ENCODE measurements around the gene ASXL2.

Gene ASXL2

GRCh38 chr2:25756536-25756935 lies 121.8 kb downstream of the ASXL2 start:
- no peak overlapping the region for H2AFZ ChIP-seq (ENCODE audit: low read length)
- H3K4me1 ChIP-seq (ENCODE audit: insufficient read depth, low read length, poor library complexity, severe bottlenecking) = no peaks in the 10 kb centered on the region
- no peak for TF ChIP-seq EZH2phosphoT487 (IDR thresholded peaks at IDR 0.05; ENCODE audit: borderline replicate concordance)
- TF ChIP-seq, protein P1, sequence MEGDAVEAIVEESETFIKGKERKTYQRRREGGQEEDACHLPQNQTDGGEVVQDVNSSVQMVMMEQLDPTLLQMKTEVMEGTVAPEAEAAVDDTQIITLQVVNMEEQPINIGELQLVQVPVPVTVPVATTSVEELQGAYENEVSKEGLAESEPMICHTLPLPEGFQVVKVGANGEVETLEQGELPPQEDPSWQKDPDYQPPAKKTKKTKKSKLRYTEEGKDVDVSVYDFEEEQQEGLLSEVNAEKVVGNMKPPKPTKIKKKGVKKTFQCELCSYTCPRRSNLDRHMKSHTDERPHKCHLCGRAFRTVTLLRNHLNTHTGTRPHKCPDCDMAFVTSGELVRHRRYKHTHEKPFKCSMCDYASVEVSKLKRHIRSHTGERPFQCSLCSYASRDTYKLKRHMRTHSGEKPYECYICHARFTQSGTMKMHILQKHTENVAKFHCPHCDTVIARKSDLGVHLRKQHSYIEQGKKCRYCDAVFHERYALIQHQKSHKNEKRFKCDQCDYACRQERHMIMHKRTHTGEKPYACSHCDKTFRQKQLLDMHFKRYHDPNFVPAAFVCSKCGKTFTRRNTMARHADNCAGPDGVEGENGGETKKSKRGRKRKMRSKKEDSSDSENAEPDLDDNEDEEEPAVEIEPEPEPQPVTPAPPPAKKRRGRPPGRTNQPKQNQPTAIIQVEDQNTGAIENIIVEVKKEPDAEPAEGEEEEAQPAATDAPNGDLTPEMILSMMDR (conservative IDR thresholded peaks at IDR 0.05; ENCODE audit: low read length) = no peak
- H3K9me3 ChIP-seq (ENCODE audit: insufficient read depth, low read depth, low read length) = no peaks in the 10 kb centered on the region
- no peaks in the 10 kb centered on the region for H3K9me2 ChIP-seq (replicated peaks; ENCODE audit: low read depth, low read length)
- H3K9ac ChIP-seq (ENCODE audit: low read depth, low read length, poor library complexity, severe bottlenecking) = no peak overlapping the region
- no peak overlapping the region for H3K4me2 ChIP-seq (ENCODE audit: low read depth, low read length, poor library complexity, severe bottlenecking)
- H3K27me3 ChIP-seq (ENCODE audit: insufficient read depth, low read length, poor library complexity, severe bottlenecking) = no peaks in the 10 kb centered on the region
- peaks cover 68% of the 10 kb centered on the region for H3K36me3 ChIP-seq (ENCODE audit: insufficient read depth, low read length)
- no peaks in the 10 kb centered on the region for H3K79me2 ChIP-seq (ENCODE audit: insufficient read depth, low read length)
- no peak overlapping the region for H3K4me3 ChIP-seq (ENCODE audit: low read length, poor library complexity, severe bottlenecking)
- no peaks in the 10 kb centered on the region for H4K20me1 ChIP-seq (ENCODE audit: insufficient read depth, low read length, poor library complexity, severe bottlenecking)
- no peaks in the 10 kb centered on the region for H3F3A ChIP-seq (ENCODE audit: low read depth)

- Histone ChIP-seq H3K27me3 (ENCODE audit: insufficient read depth, low read length, poor library complexity, severe bottlenecking) (no peaks in the 10 kb centered on the region), H3K4me2 (ENCODE audit: low read depth, low read length, poor library complexity, severe bottlenecking) (no peak overlapping the region), H3F3A (ENCODE audit: low read depth) (no peaks in the 10 kb centered on the region), H3K9me2 (replicated peaks; ENCODE audit: low read depth, low read length) (no peaks in the 10 kb centered on the region), H3K79me2 (ENCODE audit: insufficient read depth, low read length) (no peaks in the 10 kb centered on the region), H3K36me3 (ENCODE audit: insufficient read depth, low read length) (peaks cover 64% of the 10 kb centered on the region), H3K9me3 (ENCODE audit: insufficient read depth, low read depth, low read length) (no peaks in the 10 kb centered on the region), H4K20me1 (ENCODE audit: insufficient read depth, low read length, poor library complexity, severe bottlenecking) (no peaks in the 10 kb centered on the region), H3K4me3 (ENCODE audit: low read length, poor library complexity, severe bottlenecking) (no peak overlapping the region), H3K9ac (ENCODE audit: low read depth, low read length, poor library complexity, severe bottlenecking) (no peak overlapping the region), H2AFZ (ENCODE audit: low read length) (no peak overlapping the region), H3K4me1 (ENCODE audit: insufficient read depth, low read length, poor library complexity, severe bottlenecking) (no peaks in the 10 kb centered on the region)
- TF ChIP-seq, protein P1 (conservative IDR thresholded peaks at IDR 0.05; ENCODE audit: low read length) = no peak
- no peak for TF ChIP-seq EZH2phosphoT487 (IDR thresholded peaks at IDR 0.05; ENCODE audit: borderline replicate concordance)
Measured at GRCh38 chr2:25749676-25750075, 128.6 kb downstream of the ASXL2 start.

DNA sequence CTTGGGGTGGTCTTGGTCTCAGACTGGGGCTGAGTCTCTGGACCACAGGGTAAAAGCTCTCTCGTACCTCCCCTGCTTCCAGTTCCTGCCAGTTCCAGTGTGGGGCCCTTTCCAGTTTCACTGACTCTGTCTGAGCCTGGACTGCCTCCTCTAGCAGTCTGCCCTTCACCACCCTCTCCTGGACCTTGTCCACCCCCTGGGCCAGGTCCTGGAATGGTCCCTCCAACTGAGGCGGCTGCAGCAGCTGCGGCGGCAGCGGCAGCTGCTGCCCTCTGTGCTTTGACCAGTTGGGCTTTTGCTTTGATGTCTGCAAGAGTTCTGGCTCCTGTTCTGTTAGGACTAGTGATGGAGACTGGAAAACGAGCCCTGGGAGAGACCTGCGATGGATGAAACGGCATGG lies 134.2 kb downstream of the ASXL2 start:
- Histone ChIP-seq H3K4me1 (ENCODE audit: insufficient read depth, low read length, poor library complexity, severe bottlenecking) (peaks cover 6% of the 10 kb centered on the region), H3K9me2 (replicated peaks; ENCODE audit: low read depth, low read length) (no peaks in the 10 kb centered on the region), H3K9ac (ENCODE audit: low read depth, low read length, poor library complexity, severe bottlenecking) (no peak overlapping the region), H3K4me2 (ENCODE audit: low read depth, low read length, poor library complexity, severe bottlenecking) (no peak overlapping the region), H3K27me3 (ENCODE audit: insufficient read depth, low read length, poor library complexity, severe bottlenecking) (no peaks in the 10 kb centered on the region), H2AFZ (ENCODE audit: low read length) (no peak overlapping the region), H3K36me3 (ENCODE audit: insufficient read depth, low read length) (peaks cover 49% of the 10 kb centered on the region), H3F3A (ENCODE audit: low read depth) (no peaks in the 10 kb centered on the region), H3K79me2 (ENCODE audit: insufficient read depth, low read length) (no peaks in the 10 kb centered on the region), H4K20me1 (ENCODE audit: insufficient read depth, low read length, poor library complexity, severe bottlenecking) (no peaks in the 10 kb centered on the region), H3K4me3 (ENCODE audit: low read length, poor library complexity, severe bottlenecking) (no peak overlapping the region), H3K9me3 (ENCODE audit: insufficient read depth, low read depth, low read length) (no peaks in the 10 kb centered on the region)
- TF ChIP-seq EZH2phosphoT487 (IDR thresholded peaks at IDR 0.05; ENCODE audit: borderline replicate concordance) = no peak
- TF ChIP-seq, protein P1 (conservative IDR thresholded peaks at IDR 0.05; ENCODE audit: low read length) = no peak
